Measurements from ENCODE around the gene DNAH9.

DNAH9 gene

DNA sequence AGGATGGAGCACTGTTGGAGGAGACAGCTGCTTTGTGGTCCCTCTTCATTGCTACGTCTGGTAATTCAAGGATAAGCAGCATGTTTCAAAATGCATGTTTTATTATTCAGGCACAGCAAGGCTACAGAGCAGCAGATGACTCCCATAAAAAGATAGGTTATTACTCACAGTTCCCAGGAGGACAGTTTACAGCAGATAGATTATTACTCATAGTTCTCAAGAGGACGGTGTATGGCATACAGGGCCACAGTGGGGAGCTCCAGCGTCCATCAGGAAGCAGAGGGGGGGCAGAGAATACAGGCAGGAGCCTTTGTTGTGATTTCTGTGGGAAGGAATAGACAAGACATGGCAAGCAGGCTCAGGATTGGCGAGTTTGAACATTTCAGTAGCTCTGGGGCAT, 72.9 kb downstream of the DNAH9 start:
- no peak for DNase-seq

DNA sequence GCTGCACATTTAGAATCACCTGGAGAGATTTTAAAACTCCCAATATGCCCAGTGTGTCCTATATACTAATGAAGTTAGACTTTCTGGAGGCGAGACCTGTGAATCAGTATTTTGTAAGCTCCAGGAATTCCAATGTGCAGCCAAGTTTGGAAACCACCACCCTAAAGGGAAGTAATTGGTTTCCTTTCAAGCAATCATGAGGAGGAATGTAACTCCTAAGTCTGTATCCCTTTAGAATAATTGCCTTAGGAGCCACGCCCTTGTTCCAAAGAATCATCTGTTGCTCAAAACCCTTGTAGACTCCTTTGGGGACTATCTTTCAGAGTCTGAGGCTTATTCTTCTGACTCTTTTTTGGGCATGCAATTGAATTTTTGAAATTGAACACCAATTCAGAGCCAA, 84.4 kb downstream of the DNAH9 start:
- DNase-seq, result no peak

DNA sequence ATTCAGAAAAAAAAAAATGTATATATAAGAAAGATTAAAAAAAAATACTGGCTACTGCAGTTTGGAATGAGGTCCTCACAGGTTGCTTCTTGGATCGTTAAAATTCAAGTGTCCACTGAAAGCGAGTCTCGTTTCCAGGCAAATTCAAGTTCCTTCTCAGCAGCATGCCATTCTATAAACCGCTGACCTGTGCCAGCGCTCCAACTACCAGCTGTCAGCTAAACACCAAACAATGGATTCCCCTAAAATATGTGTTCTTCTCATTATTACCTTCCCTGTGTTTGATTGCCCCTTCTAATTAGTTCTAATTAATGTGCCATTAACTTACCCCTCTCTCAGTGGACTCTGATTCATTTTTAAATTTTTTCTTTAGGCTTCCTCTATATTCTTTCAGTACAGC, 92.4 kb downstream of the DNAH9 start:
- DNase-seq, result no peak

DNA sequence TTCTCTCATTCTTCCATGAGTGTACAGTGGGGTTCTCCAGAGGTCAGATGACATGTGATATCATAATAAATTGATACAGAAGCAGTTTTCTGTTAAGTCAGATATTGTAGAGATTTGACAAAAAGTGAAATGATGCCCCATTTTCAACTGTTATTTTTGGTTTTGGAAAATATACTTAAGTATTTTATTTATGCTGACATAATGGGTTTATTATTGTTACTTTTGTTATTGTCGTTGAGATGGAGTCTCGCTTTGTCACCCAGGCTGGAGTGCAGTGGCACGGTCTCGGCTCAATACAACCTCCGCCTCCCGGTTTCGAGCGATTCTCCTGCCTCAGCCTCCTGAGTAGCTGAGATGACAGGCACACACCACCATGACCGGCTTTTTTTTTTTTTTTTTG, 94.4 kb downstream of the DNAH9 start:
- DNase-seq, result no peak

DNA sequence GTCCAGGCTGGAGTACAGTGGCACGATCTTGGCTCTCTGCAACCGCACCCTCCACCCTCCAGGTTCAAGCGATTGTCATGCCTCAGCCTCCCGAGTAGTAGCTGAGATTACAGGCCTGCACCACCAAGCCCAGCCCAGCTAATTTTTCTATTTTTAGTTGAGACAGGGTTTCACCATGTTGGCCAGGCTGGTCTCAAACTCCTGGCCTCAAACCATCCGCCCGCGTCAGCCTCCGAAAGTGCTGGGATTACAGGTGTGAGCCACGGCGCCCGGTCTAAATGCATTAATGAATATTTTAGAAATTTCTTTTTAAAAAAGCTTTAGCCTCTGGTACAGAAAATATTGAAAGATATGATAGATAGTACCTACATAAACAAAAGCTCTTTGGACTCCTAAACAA, 95.0 kb downstream of the DNAH9 start:
- DNase-seq, result no peak

DNA sequence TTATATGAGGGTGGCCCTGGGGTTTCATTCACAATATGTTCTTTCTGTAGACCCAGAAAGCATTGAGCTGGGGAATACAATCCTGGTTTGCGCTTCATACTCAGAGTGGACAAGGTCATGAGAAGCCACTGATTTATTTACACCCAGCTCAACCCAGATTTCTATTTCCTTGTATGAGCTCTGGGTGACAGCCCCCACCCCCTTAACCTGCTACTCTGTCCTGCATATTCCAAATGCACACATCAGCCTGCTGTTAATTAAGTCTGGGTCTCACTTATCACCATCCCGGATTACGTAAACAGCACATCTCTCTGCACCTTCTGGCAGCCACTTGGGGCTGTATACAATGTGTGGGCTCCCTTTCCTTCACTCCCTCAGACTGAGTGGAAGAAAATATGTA, 102.4 kb downstream of the DNAH9 start:
- no peak for DNase-seq

DNA sequence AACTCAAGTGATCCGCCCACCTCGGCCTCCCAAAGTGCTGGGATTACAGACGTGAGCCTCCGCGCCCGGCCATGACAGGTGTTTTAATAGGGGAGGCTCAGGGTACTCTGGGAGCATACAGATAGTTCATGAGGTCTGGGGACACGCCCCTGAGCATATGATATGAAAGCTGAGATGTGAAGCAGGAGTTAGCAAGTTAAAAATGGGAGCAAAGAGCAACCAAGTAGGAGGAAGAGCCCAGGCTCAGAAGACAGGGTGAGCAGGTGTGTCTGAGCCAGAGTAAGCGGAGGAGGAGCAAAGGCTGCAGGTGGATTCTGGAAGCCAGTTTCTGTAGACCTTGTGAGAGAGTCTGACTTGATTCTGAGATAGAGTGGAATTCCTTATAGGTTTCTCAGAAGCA, 103.6 kb downstream of the DNAH9 start:
- no peak for DNase-seq

DNA sequence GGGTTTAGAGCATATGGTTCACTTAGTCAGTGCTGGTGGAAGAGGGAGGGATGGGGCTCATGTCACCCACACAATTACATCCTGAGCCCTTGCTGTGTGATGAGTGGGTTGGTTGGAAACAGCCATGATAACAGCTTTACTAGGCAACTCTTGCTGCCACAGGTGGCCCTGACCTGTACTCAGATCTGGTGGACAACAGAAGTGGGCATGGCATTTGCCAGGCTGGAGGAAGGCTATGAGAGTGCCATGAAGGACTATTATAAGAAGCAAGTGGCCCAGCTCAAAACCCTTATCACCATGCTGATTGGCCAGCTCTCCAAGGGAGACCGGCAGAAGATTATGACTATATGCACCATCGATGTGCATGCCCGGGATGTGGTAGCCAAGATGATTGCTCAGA, 105.8 kb downstream of the DNAH9 start:
- no peak for DNase-seq

DNA sequence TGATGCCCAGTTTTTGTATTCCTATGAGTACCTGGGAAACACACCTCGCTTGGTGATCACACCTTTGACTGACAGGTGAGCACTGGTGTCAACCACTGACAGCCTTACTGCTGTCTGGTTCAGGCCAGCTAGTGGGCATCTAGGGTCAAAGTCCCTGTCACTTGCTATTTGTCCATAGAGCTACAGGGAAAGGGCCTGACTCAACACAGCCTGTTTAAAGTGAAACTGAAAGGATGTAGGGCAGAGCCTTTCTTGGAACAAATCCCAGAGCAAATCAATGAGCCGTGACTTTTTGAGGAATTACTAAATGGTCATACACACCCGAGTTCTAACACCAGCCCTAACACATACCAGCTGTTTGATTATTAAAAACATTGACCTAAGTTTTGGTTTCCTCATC, 106.8 kb downstream of the DNAH9 start:
- DNase-seq, result no peak

DNA sequence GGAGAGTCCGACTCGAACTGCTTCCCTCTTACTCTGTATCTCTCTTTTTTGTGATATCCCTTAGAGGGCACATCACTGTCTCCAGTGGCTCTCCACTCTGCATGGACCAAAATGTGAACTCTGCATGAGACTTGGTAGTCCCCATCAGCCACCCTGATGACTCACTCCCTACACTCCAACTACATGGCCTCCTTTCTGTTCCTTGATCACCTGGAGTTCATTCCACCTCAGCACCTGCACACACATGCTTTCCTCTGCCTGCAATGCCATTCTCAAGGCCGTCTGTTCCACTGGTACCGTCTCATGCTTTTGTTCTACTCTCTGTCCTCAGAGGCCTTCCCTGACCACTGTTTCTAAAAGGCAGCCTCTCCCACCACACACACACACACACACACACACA, 109.3 kb downstream of the DNAH9 start:
- DNase-seq, result no peak

DNA sequence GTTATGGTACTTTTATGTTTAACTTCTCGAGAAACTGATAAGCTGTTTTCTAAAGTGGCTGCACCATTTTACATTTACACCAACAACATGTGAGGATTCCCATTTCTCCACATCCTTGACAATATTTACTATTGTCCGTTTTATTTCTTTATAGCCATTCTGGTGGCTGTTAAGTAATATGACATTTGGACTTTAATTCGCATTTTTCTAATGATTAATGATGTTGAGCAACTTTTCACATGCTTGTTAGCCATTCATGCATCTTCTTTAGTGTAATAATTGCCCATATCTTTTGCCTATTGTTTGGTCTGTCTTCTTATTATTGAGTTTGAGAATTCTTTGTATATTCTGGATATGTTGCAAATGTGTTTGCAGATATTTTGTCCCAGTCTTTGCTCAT, 114.2 kb downstream of the DNAH9 start:
- DNase-seq, result no peak

DNA sequence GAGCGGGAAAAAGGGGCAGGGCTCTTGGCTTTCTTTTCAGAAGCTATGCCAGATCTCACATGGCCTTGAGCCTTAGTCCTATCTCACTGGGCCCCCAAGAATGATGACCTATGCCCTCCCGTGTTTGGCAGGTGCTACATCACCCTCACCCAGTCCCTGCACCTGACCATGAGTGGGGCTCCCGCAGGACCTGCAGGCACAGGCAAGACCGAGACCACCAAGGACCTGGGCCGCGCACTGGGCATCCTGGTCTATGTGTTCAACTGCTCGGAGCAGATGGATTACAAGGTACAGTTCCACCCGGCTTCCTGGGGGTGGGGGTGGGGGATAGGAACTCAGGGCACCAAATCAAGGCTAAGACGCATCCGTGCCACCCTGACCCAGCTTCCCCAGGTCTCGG, 120.9 kb downstream of the DNAH9 start:
- DNase-seq, result no peak

DNA sequence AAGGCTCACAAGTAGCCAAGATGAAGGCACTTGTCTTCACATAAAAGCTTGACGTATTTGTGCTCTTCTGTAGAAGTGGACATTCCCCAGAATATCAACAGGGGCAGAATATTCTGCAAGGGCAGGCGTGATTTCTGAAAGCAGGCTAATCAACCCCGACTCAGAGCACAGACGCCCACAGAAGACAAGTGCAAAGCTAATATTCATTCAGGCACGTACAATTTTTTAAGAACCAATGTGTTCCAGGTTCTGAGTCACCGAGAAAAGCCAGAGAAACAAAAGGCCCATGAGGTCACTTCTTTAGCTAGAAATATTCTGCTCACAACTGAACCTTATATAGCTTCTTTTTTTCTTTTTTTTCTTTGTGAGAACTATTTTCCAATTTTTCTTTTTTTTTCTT, 121.6 kb downstream of the DNAH9 start:
- DNase-seq, result no peak

DNA sequence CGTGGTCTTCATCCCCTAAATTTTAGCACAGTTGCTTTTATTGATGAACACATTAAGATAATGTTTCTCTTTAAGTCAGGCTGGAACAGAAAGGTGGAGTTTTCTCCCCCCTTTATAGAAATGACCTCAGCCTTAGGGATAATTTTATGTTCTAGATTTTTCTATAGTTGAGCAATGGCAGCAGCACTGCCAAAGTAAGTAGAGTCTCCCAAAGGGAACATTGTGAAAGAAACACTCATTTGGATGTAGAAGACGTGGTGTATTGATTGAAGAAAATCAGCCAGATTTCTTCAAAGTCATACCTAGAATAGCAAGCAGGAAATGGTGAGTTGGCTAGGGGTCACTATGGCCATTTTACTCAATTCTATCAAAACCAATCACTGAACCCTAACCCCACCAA, 122.5 kb downstream of the DNAH9 start:
- no peak for DNase-seq

DNA sequence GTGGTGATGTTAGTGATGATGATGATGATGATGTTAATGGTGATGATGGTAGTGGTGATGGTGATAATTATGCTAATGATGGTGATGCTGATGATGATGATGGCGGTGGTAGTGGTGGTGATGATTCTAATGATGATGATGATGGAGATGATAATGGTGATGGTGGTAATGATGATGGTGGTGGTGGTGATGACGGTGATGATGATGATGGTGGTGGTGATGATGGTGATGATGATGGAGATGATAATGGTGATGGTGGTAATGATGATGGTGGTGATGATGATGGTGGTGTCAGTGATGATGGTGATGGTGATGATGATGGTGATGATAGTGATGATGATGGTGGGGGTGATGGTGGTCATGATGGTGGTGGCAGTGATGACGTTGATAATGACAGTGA, 132.5 kb downstream of the DNAH9 start:
- no peak for DNase-seq

DNA sequence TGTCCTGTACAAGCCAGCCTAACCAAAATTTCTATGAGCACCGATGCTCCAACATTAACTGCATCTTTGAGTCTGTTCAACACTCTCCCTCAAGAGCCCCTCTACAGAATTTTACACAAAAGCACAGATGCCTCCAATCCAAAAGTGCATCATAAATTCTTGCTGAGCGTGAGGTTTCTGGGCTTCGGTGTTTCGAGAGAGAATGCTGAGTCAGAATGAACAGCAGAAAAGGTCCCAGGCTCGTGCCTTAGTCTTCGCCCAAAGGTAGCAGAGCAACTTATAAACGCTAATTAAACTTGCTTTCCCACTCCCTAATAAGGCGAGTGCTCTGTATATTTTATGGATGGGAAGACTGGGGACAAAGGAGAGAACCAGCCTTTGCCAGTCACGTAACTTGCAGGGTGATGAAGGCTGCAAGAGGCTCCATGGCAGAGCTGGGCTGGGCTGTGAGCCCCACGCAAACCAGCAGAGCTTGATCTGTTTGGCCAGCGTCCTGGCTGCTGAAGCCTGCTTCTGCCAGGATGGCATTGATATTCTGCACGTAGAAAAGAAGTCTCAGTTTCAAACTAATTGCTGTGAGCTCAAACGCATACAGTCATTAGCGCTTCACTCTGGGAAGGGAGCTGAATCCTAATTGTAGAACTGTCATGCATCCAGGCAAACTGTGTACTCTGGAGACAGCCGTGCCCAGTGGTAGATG, 138.5 kb downstream of the DNAH9 start:
- no peak for DNase-seq

DNA sequence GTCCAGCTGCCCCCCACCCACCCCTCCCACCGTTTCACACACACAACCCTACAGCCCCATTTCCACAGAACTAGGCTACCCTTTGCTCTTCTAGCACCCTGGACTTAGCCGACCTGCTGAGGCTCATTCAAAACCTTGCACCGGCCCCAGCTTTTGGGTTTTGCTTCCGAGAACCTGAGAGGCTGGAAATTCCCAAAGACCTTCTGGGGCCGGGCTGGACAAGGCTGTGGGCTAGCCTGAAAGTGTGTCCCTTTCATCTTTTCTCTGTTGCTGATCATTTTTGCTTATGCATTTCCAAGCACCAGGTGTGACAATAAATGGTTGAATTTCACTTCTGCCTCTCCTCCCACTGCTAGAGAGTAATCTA, 139.0 kb downstream of the DNAH9 start:
- DNase-seq, result no peak

DNA sequence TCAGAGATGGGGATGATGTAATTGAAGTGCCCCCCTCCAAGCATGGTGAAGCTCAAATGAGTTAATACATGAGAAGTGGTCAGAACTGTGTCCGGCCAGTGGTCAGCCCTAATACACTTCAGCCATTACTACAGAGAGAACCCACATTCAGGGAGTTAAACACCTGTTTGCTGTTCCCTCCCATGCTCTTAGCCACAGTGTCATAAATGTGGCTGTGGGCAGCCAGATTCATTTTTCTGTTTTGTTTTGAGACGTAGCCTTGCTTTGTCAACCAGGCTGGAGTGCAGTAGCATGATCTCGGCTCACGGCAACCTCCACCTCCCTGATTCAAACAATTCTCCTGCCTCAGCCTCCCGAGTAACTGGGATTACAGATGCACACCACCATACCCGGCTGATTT, 139.9 kb downstream of the DNAH9 start:
- DNase-seq, result no peak

DNA sequence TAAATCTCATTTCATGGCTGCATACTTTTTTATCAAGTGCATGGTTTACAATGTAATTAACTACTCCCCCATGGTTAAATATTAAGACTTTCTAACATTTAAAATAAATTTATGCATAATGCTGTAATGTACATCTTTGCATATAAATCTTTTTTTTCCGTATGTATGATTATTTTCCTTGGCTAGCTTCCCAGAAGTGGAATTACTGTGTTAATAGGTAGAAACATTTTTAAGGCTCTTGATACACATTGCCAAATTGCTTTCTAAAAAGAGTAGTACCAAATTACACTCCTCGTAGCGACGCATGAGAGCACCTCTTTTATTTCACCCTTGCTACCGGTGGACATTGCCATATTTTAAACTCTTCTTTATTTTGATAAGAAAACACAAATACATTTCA, 141.1 kb downstream of the DNAH9 start:
- no peak for DNase-seq

DNA sequence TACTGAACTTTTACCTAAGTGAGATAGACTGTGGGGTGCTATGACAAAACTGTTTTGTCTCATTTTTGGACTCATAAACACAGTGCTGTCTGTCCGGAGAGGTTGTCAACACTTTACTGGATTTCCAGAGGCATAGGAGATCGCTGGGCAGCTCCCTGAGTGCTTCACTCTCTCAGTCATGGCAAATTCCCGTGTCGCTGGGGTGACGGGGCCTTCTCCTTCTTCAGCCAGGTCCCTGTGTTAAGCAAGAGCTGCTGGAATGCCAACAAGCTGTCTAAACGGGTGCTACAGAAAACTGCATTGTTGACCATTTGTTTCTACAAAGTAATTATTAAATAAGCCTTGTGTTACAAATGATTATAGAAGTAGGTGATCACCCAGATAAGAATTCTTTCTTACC, 141.6 kb downstream of the DNAH9 start:
- DNase-seq, result no peak

DNA sequence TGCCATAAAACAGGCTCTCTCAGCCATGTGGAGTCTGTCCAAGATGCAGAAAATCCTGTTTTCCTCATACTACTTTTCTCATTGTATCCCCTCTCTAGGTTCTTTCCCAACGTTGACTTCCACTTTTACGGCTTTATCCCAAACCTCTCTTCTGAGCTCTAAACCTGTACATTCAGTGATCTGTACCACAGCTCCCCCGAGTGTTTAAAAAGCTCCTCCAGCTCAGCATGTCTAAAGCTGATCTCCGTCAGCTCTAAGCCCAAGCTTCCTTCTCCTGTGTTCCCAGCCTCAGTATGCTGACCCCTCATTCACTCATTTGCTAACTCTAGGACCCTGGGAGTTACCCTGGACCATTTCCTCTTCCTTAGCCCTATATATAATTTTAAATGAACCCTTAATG, 144.6 kb downstream of the DNAH9 start:
- DNase-seq, result no peak

DNA sequence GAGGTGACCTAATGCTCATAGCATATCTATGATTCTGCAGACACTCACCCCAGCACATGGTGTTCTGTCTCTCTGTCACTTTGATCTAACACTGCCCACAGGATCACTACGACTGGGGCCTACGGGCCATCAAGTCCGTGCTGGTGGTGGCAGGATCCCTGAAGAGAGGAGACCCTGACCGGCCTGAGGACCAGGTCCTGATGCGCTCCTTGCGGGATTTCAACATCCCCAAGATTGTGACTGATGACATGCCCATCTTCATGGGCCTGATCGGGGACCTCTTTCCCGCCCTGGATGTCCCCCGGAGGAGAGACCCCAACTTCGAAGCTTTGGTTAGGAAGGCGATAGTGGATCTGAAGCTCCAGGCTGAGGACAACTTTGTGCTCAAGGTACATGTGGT, 146.4 kb downstream of the DNAH9 start:
- no peak for DNase-seq

DNA sequence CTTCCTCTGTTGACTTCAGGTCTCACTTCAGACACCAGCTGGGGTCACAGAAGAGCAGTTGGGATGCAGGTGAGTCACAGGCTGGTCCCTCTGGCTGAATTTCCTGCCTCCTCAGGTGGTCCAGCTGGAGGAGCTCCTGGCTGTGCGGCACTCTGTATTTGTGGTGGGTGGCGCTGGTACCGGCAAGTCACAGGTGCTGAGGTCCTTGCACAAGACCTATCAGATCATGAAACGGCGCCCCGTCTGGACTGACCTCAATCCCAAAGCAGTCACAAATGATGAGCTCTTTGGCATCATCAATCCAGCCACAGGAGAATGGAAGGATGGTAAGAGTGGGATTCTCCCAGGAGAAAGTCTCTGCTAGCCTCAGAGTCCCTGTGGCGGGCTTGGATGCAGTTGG, 149.2 kb downstream of the DNAH9 start:
- no peak for DNase-seq

DNA sequence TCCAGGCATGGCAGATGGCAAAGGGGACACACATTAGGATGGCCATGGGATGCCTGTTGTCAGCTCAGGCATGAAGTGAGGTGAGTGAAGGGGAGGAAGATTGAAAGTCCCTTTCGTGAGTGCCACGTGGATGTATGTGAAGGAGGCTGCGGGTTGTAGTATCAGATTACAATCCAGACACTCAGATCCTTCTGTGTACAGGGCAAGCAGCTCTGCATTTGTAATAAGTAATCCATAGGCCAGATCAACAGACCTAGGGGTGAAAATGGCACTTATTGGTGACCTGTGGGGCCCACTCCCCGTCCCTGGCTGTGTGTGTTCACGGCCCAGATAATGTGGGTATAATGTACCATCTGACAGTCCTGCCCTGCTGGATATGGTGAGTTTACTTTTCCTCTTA, 159.5 kb downstream of the DNAH9 start:
- DNase-seq, result no peak

DNA sequence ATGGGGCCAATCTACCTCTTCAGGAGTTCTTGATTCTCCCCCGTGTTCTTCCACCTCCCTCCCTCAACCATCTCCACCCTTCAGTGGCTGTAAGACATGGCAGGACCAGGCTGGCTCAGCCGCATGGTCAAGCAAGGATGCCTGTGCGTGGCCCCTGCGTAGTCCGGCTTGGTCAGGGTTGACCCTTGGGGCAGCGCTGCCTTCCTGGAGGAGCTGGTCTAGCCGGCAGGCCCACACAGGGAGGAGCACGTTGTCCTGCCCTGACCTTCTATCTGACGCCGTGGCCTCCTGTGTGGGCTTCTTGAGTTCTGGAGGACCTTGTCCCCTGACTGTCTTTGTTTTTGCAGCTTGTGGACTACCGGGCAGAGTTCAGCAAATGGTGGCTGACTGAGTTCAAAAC, 169.8 kb downstream of the DNAH9 start:
- no peak for DNase-seq

DNA sequence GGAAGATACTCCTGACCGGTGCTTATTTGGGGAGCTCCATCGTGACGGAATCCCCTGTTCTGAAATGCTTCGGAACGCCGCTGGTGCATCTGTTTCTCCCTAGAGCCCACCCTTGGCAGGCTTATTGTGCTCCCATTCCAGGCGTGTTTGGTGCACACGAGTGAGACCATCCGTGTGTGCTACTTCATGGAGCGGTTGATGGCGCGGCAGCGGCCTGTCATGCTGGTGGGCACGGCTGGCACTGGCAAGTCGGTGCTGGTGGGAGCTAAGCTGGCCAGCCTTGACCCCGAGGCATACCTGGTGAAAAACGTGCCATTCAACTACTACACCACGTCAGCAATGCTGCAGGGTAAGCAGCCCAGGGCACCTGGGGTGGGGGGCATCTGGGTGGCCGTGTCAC, 170.7 kb downstream of the DNAH9 start:
- no peak for DNase-seq

Measured in activated CD4-positive, alpha-beta T cell treated with anti-CD3 and anti-CD28 coated beads, Interleukin-2, amount 50 U/mL, for 16 hours (primary cell).